GM10248 (cell line): ENCODE results near the gene NRG2.

Experiments
- CTCF ChIA-PET: fragments of 300-600 bp; sonication (Branson Sonifier 250); formaldehyde crosslinking; extraction: SDS; loops from one replicate; lab custom pipeline; 2021; ENCODE audit warnings: antibody characterized with exemption; lab: Yijun Ruan, JAX
- POLR2A ChIA-PET: fragments of 350-650 bp; sonication (Branson Sonifier 250); formaldehyde crosslinking; extraction: SDS; loops from one replicate; lab custom pipeline; 2020; ENCODE audit warnings: antibody characterized with exemption; lab: Yijun Ruan, JAX
- DNase-seq: peaks from one replicate; pipeline ENCODE4 v3.0.0; 2012; ENCODE audit errors: extremely low spot score
- CTCF ChIP-seq: IDR thresholded peaks from 2 replicates; pipeline ENCODE4 v1.5.1; 2012; ENCODE audit warnings: mild to moderate bottlenecking, low read depth; ENCODE audit errors: extremely low read depth, missing control alignments, control extremely low read depth

Gene NRG2

GRCh38 chr5:139848508-139849100 lies 194.5 kb downstream of the NRG2 start:
- DNase-seq = no peak
- TF ChIP-seq CTCF = no peak
- POLR2A ChIA-PET = no interaction called here
- CTCF ChIA-PET = interaction anchor here (1.2 to 9.0 kb wide), 7 partner anchors 14 to 121 kb away, joined by 3 to 108 read pairs (median 13); no protein-coding TSS in a partner anchor

GRCh38 chr5:139847790-139848507 lies 195.2 kb downstream of the NRG2 start:
- ChIA-PET POLR2A (no interaction called here), CTCF (interaction anchor here (0.7 to 9.0 kb wide), 9 partner anchors 11 to 122 kb away, joined by 3 to 108 read pairs (median 5); no protein-coding TSS in a partner anchor)
- DNase-seq = peak; percentile 71
- TF ChIP-seq CTCF = no peak

- no peak for TF ChIP-seq CTCF
- CTCF ChIA-PET = interaction anchor here (0.7 to 9.0 kb wide), 7 partner anchors 10 to 121 kb away, joined by 3 to 108 read pairs (median 3); no protein-coding TSS in a partner anchor
- no peak for DNase-seq
- POLR2A ChIA-PET = no interaction called here
Observed at GRCh38 chr5:139847091-139847490, 196.0 kb downstream of the NRG2 start.

GRCh38 chr5:139845846-139846681 lies 197.0 kb downstream of the NRG2 start:
- POLR2A ChIA-PET = no interaction called here
- no peak for TF ChIP-seq CTCF
- no peak for DNase-seq
- CTCF ChIA-PET = interaction anchor here (0.8 to 9.0 kb wide), 12 partner anchors 9 to 202 kb away, joined by 3 to 108 read pairs (median 4); no protein-coding TSS in a partner anchor

- DNase-seq = peak; percentile 84
- POLR2A ChIA-PET = interaction anchor here (0.6 kb wide), 1 partner anchor 1163 kb away, joined by 8 read pairs; no protein-coding TSS in a partner anchor
- CTCF ChIA-PET = interaction anchor here (0.7 to 9.0 kb wide), 23 partner anchors 8 to 123 kb away, joined by 3 to 108 read pairs (median 5); no protein-coding TSS in a partner anchor
- TF ChIP-seq CTCF = peak; percentile 89
Observed at GRCh38 chr5:139844472-139845145, 198.5 kb downstream of the NRG2 start.
